GM21390 (cell line): ENCODE data around the gene TRERF1.

ENCODE experiments used
- ATAC-seq: cut with Tn5 transposase; IDR thresholded peaks from one replicate; pipeline ENCODE4 v1.9.1; 2021; ENCODE audit not compliant: unreplicated experiment

TRERF1 gene

GRCh38 chr6:42280966-42281533 is 170.7 kb downstream of the TRERF1 start:
- ATAC-seq = no peak

GRCh38 chr6:42279966-42280629 is 171.6 kb downstream of the TRERF1 start:
- no peak for ATAC-seq

- ATAC-seq = no peak
These were observed 172.5 kb downstream of the TRERF1 start for GRCh38 chr6:42279144-42279781.

DNA sequence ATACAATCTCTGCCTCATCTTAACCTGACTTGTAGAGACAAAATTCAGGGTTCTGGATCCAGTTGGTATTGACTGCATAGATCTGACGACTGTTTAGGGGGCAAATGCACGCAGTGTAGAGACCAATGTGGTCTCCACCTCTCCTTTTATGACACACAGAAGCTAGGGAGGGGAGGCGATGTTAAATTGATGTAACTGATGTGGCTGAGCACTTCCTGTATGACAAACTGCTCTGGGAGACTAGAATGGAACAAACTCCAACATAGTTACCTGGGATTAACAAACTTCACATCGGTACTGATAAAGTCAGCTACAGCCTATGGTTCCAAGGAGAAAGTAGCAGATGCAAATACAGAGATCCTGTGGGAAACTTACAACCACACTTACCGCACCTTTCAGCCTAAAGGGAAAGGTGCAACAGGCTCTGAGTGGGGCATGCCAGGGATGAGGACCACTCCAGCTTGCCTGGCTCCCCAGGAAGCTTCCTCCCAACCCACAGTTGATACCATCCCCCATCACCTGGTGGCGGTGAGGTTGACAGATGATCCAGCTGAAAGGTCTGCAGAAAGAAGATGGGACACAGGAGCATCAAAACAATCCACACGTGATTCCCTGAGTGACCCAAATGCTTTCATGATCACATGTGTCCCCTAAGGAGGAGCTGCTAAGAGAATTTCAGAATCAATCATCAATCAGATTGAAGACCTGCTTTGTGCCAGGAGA is 173.4 kb downstream of the TRERF1 start:
- ATAC-seq = no peak

DNA sequence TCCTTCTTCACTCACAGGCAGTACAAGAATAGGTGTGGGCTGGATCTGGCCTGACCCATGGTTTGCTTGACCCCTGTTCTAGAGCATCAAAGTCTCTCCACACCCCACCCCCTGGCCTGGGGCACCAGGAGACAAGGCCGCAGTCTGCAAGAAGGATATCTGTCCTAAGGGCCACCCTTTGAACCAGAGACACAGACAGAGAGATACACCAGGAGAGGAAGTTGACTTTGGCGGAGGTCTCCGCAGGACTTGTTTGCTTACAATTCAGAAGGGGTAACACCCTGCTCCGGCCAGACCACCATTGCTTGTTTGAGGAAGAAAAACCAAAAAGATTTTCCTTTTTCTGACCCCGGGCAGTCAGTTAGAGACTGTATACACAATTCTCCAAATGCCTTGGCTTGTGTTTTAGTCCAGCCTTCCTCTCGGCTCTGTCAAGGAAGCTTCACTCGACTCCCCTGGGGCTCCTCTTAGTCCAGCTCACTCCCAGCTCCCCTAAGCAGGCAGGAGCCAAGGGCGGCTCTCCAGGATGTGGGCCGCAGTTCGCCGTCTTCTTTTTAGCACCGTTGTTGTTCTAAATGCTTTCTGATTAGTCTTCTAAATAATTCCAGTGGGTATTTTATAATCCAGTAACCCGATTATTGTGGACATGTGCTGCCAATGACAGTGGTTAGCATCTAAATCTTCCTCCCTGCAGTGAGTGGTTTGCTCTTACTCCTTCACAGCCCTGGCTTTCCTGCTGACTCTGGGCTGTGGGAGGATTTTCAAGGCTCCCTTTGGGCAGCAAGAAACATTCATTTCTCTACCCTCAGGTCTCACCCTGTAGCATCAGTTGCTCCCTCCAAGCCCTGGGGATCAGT is 175.5 kb downstream of the TRERF1 start:
- ATAC-seq = no peak

DNA sequence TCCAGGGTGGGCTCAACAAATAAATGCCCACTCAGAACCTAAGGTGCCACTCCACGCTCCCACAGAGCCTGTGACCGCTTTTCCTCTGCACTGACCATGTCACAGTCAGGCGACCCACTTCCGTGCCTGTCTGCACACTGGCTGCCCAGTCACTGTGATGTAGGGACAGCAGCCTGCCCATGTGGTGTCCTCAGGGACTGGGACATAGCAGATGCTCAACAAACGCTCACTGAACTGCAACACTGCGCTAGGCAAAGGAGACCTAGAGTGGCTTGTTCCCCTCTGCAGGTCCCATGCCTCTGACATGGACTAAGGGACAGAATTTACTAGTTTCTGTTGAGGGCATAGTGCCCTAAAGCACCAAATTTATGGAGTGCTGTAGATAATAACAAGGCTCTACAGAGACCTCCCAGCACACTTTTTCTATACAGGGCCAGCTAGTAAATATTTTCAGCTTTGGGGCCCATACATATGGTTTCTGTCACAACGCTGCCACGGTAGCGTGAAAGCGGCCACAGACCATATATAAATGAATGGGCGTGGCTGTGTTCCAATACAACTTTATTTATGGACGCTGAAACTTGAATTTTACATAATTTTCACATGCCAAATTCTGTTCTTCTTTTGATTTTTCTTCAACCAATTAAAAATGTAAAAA is 176.2 kb downstream of the TRERF1 start:
- ATAC-seq = no peak

DNA sequence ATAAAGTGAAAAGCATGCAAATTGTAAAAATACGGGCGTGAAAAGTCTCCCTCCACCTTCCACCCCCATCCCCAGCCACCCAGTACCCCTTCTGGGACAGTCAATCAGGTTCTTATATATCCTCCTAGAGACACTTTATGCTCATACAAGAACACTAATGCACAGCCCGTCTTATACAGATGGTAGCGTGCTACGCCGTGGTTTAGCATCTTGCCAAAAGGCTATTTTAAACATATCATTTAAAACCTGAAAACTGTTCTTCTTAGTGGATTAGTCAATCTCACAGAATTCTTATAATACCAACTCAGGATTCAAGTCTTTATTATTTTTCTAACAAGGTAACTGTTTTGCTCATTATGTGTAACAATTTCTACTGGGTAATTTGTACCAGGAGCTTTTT is 176.8 kb downstream of the TRERF1 start:
- no peak for ATAC-seq

DNA sequence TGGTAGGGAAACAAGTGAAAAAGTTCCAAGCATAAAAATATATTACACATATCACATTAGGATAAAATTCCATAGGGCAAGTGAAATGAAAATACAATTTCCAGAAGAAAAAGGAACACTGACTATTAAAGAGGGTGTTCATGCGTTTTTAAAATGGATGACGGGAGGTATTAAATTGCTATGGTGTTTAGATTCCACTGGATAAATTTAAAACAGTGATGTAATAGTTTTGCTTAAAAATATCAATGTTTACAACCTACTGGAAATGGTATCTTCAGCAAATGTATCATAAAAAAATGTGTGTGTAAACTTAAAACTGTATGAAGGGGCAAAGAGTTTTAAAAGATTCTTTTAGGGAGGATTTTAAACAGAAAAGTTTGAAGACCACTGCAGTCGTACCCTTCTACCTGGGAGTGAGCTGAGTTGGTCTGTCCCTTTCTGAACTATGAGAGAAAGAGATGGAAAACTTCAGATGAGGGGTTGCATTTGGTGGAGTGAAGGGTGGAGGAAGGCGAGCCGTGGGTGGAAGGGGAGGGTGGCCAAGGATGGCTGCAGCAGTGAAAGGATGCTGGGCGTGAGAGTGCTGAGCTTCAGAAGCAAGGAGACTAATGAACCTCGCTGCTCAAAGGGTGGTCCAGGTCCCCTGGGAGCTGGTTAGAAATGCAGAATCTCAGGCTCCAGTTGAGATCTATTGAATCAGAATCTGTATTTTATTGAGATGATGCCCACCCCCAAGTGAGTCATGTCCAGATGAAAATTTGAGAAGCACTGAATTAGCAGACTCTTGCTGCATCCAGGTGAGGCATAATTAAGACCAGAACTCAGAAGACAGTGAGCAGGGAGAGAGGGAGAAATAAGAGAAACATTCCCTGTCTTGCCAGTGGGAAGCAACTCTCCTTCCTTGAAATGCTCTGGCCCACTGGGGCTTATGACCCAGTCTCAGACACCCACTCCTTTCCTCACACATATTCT is 179.6 kb downstream of the TRERF1 start:
- no peak for ATAC-seq

DNA sequence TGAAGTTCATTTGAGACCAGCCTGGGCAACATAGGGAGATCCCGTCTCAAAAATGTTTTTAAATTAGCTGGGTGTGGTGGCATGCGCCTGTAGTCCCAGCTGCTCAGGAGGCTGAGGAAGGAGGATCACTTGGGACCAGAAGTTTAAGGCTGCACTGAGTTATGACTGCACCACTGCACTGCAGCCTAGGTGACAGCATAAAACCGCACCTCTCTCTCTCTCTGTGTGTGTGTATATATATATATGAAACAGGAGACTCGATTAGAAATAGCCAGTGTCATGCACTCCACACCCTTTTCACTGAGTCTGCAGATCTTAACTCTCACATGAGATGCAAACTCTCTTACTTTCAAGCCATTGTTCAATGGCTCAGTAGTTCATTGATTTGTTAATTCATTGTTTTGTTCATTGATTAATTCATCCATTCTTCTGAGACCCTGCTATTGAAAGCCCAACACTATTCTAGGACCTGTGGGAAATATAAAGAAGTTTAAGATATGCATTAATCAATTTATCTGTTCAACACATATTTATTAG is 181.7 kb downstream of the TRERF1 start:
- peak; percentile 56 for ATAC-seq

GRCh38 chr6:42269553-42269952 is 182.2 kb downstream of the TRERF1 start:
- peak; percentile 97 for ATAC-seq

GRCh38 chr6:42268835-42269204 is 182.9 kb downstream of the TRERF1 start:
- ATAC-seq = no peak

DNA sequence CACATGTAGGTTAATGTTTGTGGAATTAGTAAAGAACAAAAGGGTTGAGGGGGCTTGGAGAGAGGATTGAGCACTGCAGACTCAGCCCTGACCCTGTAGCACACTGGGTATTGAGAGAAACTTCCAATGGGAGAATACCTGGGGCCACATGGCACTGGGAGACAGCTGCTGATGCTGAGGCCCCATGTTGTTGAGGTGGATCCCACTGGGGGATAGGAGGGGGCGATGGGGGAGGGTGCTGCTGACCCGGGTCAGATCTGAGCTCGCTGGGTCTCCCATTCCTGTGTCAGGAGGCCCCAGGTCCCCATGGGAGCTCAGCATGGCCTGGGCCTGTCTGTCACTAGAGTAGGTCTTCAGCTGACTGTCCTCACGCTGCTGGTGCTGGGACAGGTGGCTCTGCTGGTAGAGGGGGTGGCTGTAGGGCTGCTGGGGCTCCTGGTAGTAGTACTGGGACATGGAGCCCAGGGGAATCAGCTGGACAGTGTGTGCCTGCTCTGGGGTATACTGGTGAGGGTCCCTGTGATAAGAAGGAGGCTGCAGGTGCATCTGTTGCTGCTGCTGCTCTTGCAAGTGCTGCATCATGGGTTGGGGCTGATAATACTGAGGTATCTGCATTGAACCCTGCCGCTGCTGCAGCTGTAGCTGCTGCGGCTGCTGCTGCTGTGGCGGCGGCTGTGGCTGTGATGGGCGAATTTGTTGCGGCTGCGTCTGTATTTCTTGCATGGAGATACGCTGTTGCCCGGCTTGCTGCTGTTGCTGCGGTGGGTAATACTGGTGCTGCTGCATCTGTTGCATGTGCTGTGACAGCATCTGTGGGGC is 183.5 kb downstream of the TRERF1 start:
- ATAC-seq = no peak

- ATAC-seq = no peak
These were observed 185.2 kb downstream of the TRERF1 start for GRCh38 chr6:42266538-42266937.

DNA sequence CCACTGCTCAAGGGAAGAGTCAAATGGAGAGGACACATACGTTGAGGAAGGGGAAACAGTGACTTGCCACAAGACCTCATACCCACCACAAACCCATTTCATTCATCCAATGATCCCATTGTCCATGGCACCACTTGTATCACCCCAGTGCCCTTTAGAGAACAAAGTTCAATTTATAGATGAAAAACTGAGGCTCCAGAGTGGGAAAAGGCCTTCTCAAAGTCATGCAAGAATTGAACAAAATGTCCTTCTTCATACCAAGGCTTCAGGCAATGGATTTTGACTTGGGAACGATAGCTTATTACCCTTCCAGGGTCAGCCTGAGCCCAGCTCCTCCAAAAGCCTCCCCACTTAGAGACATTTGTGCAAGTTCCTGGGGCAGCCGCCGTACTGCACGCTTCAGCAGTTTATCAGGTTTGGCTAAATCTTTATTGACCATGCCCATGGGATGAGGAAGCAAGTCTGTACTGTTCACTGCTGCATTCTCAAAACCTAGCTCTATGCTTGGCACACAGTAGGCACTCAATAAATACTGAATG is 186.8 kb downstream of the TRERF1 start:
- no peak for ATAC-seq

- no peak for ATAC-seq
These were observed 187.4 kb downstream of the TRERF1 start for GRCh38 chr6:42264162-42264851.

- no peak for ATAC-seq
These were observed 188.5 kb downstream of the TRERF1 start for GRCh38 chr6:42263165-42263728.

DNA sequence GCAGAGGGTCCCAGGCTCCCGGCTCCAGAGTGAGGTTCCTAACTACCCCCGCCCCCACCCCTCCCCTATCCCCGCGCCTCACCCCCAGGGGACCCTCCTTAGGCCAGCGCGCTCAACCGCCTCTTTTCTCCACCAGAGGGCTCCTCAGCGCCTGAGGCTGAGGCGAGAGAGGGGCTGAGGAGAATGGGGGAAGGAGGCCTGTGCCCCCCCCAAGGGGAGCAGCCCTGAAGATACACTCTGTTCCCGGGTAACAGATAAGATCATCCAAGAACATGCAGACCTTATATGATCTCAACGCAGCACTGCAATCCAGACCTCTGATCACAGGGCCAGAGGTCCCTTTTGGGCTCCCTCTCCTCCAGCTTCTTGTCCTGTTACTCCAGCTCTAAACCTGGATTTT is 190.8 kb downstream of the TRERF1 start:
- ATAC-seq = no peak
